ENCODE data around the gene PHPT1.

GRCh38 chr9:136845465-136846260, 3.5 kb upstream of the PHPT1 start:
- TF ChIP-seq CTCF (IDR thresholded peaks at IDR 0.05), result no peak
- TF ChIP-seq POLR2A (IDR thresholded peaks at IDR 0.05), result no peak
